GM12878 (cell line): Measurements from ENCODE around the gene CREB5. TPM values are rescaled to one million over a fixed set of nuclear protein-coding genes. Genes with fewer than 3 reads are reported as not detected.

Source experiments
- ATAC-seq: fragments of 200-7000 bp; cut with Tn5 transposase; 3 replicates; pipeline ENCODE4 v1.9.1; 2020; ENCODE audit warnings: mild to moderate bottlenecking, moderate library complexity
- BruUV-seq: library from RNA; stranded (reverse); fragments of 400-500 nt; replicated peaks from 2 replicates; lab custom pipeline; 2021; lab: Mats Ljungman, UMichigan
- CTCF ChIA-PET: fragments of 300-600 bp; sonication (Branson Sonifier 250); formaldehyde crosslinking; extraction: SDS; loops from one replicate; lab custom pipeline; 2021; ENCODE audit warnings: inconsistent platforms; lab: Yijun Ruan, JAX
- POLR2A ChIA-PET: fragments of 350-600 bp; formaldehyde crosslinking; extraction: SDS; loops from one replicate; lab custom pipeline; 2021; ENCODE audit warnings: inconsistent platforms; lab: Charles Lee
- RAD21 ChIA-PET: fragments of 300-600 bp; sonication (Branson Sonifier 250); formaldehyde crosslinking; loops from one replicate; lab custom pipeline; 2023; ENCODE audit warnings: antibody characterized with exemption; ENCODE audit not compliant: unreplicated experiment; lab: Charles Lee
- SMC1A ChIA-PET: fragments of 300-600 bp; sonication (Branson Sonifier 250); formaldehyde crosslinking; loops from one replicate; lab custom pipeline; 2023; ENCODE audit not compliant: unreplicated experiment, uncharacterized antibody; lab: Charles Lee
- DNase-seq: peaks from one replicate; pipeline ENCODE4 v3.0.0-alpha.2; 2011; ENCODE audit warnings: low read depth, low spot score
- FAIRE-seq: peaks from 3 replicates; lab custom pipeline; 2011; peaks lifted over from hg19 to GRCh38; lab: Jason Lieb, UNC
- H2AFZ ChIP-seq: 2 replicates; pipeline ENCODE4 v1.6.0; 2011; ENCODE audit warnings: low read depth, low read length, control low read depth; ENCODE audit not compliant: control insufficient read depth
- H3K27ac ChIP-seq: 2 replicates; pipeline ENCODE4 v1.5.1; 2011; ENCODE audit warnings: control low read depth; ENCODE audit not compliant: control insufficient read depth, insufficient read depth
- H3K27me3 ChIP-seq, 2 experiments: replicated peaks in 1 of 2; 2 replicates each; pipeline versions ENCODE4 v1.6.0 to v1.6.1; 2011; ENCODE audit warnings: low read length in 1 of 2; ENCODE audit not compliant: control insufficient read depth in 2 of 2, insufficient read depth in 2 of 2
- H3K36me3 ChIP-seq, 2 experiments: 2 replicates each; pipeline ENCODE4 v1.5.1; 2011; ENCODE audit warnings: low read length in 1 of 2; ENCODE audit not compliant: control insufficient read depth in 2 of 2, insufficient read depth in 2 of 2
- H3K4me1 ChIP-seq: 2 replicates; pipeline ENCODE4 v1.6.1; 2011; ENCODE audit warnings: mild to moderate bottlenecking, low read length, moderate library complexity, mixed read lengths; ENCODE audit not compliant: control insufficient read depth, insufficient read depth
- H3K4me2 ChIP-seq: 2 replicates; pipeline ENCODE4 v1.6.0; 2011; ENCODE audit warnings: control low read depth; ENCODE audit not compliant: control insufficient read depth, insufficient read depth
- H3K4me3 ChIP-seq: fragments of 200-600 bp; sonication (generic); 2 replicates; pipeline ENCODE4 v1.5.1; 2016
- H3K79me2 ChIP-seq: 2 replicates; pipeline ENCODE4 v1.6.0; 2011; ENCODE audit warnings: low read length; ENCODE audit not compliant: control insufficient read depth, insufficient read depth
- H3K9ac ChIP-seq: 2 replicates; pipeline ENCODE4 v1.8.0; 2011; ENCODE audit warnings: low read length, control low read depth, mixed read lengths; ENCODE audit not compliant: control insufficient read depth, insufficient read depth
- H3K9me3 ChIP-seq: replicated peaks from 3 replicates; pipeline ENCODE4 v1.5.1; 2011; ENCODE audit warnings: mild to moderate bottlenecking, low read length; ENCODE audit not compliant: control insufficient read depth, insufficient read depth
- H4K20me1 ChIP-seq: 2 replicates; pipeline ENCODE4 v1.6.0; 2011; ENCODE audit not compliant: control insufficient read depth, insufficient read depth
- BMI1 ChIP-seq: fragments of 450-650 bp; IDR thresholded peaks from 2 replicates; pipeline ENCODE4 v1.6.1; 2016; ENCODE audit warnings: mild to moderate bottlenecking, moderate library complexity, borderline replicate concordance
- PML ChIP-seq: IDR thresholded peaks from 2 replicates; pipeline ENCODE4 v1.6.1; 2012; ENCODE audit warnings: low read length, inconsistent platforms
- SMARCA5 ChIP-seq: fragments of 450-650 bp; IDR thresholded peaks from 2 replicates; pipeline ENCODE4 v1.6.1; 2017; ENCODE audit warnings: mild to moderate bottlenecking
- ZNF622 ChIP-seq: fragments of 450-650 bp; IDR thresholded peaks from 2 replicates; pipeline ENCODE4 v1.6.1; 2017; ENCODE audit warnings: mild to moderate bottlenecking, inconsistent platforms
- WGBS: methylation state at CpG from one replicate; pipeline ENCODE4 v1.1.6; 2016; ENCODE audit warnings: low lambda C conversion rate; ENCODE audit not compliant: insufficient replicate concordance, insufficient coverage; ENCODE audit errors: missing lambda C conversion rate; 5-methylcytosine and 5-hydroxymethylcytosine counted together
- in situ Hi-C: fragments of 300-500 bp; cut with MboI; formaldehyde crosslinking; loops from 9 replicates; pipeline ENCODE4 v1.14.3; 2018; ENCODE audit warnings: mixed read lengths
- intact Hi-C: fragments of 100-400 bp; cut with micrococcal nuclease; formaldehyde crosslinking; loops from one replicate; pipeline ENCODE4 v1.14.2; 2022; ENCODE audit not compliant: unreplicated experiment
- polyA plus RNA-seq, 11 experiments: library from polyadenylated mRNA; depleted of rRNA in 4 of 11; unstranded in 6 of 11; stranded (reverse) in 5 of 11; fragments of >200 nt; fragmentation: Nextera tagmentation in 4 of 11; fragmentation: Illumina TruSeq in 1 of 11; extraction: Ambion mirVana in 4 of 11; extraction: Trizol in 1 of 11; gene quantifications; 1 replicate in 1 of 11; 2 replicates in 10 of 11; pipeline versions ENCODE4 v1.2.1 to v1.2.3, GENCODE V29; 2011 to 2016; ENCODE audit warnings: inconsistent platforms in 2 of 11, missing spikeins in 2 of 11, low read depth in 1 of 11
- total RNA-seq, 4 experiments: library from RNA; depleted of rRNA in 3 of 4; stranded (reverse); fragments of >200 nt in 3 of 4; fragmentation: Illumina TruSeq in 1 of 4; extraction: Trizol in 1 of 4; gene quantifications; 2 replicates each; pipeline versions ENCODE4 v1.2.1 to v1.2.3, GENCODE V29; 2013 to 2021
- TF ChIP-seq, protein P1 (sequence below): fragments of 450-650 bp; IDR thresholded peaks from 2 replicates; pipeline ENCODE4 v1.6.1; 2016; ENCODE audit warnings: mild to moderate bottlenecking
- TF ChIP-seq, protein P2 (sequence below): fragments of 450-650 bp; IDR thresholded peaks from 2 replicates; pipeline ENCODE4 v1.6.1; 2017; ENCODE audit warnings: mild to moderate bottlenecking

The CREB5 gene
- total and polyA plus RNA-seq, 10 of the 15 experiments (the other 5 are each of a cell fraction or from before 2014, with no cell fraction given) = 12.9 to 74.1 (median 53.0) TPM

DNA sequence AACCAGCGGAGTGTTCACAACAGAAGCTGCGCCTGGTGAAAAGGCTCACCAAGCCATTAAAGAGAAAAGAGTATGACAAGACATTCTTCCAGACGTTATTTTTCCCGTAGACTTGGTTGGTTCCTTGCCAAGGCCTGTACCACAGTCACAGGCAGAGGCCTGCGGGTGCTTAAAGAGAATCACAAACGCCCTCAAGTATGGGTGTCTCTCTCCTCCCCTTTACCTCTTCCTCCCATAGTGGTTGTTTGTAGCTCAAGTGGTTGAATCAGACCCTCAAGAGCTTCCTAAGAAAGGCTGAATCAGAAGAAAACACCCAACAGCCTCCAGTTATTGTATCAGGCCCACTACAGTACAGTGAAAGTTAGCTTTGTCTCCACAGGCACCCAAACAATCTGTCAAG is 169.0 kb downstream of the CREB5 start:
- FAIRE-seq (no peak), ATAC-seq (peak; percentile 25; the same call in 2 of the 3 replicates)
- WGBS = 54% methylated on average over 6 of the region's 6 CpGs

More for the DNA sequence above, 169.0 kb downstream of the CREB5 start:
- ChIA-PET CTCF (interaction anchor here (1.5 to 2.0 kb wide), 2 partner anchors 13 to 37 kb away, joined by 3 to 8 read pairs; no protein-coding TSS in a partner anchor), SMC1A (interaction anchor here (0.7 to 13.6 kb wide), 10 partner anchors 10 to 169 kb away, joined by 3 to 151 read pairs (median 12); partner anchors contain the start of gene CREB5), RAD21 (interaction anchor here (0.9 to 2.9 kb wide), 12 partner anchors 9 to 102 kb away, joined by 3 to 13 read pairs (median 6); no protein-coding TSS in a partner anchor), POLR2A (interaction anchor here (0.6 to 1.6 kb wide), 3 partner anchors 12 to 102 kb away, joined by 3 to 6 read pairs (median 4); no protein-coding TSS in a partner anchor)
- H3K27ac ChIP-seq = no peak overlapping the region
- H3K79me2 ChIP-seq = no peaks in the 10 kb centered on the region
- in situ Hi-C loops (no loop called here), intact Hi-C loops (no loop called here)
- TF ChIP-seq SMARCA5 (no peak), BMI1 (no peak), PML (no peak), ZNF622 (no peak)
- TF ChIP-seq, protein P1, sequence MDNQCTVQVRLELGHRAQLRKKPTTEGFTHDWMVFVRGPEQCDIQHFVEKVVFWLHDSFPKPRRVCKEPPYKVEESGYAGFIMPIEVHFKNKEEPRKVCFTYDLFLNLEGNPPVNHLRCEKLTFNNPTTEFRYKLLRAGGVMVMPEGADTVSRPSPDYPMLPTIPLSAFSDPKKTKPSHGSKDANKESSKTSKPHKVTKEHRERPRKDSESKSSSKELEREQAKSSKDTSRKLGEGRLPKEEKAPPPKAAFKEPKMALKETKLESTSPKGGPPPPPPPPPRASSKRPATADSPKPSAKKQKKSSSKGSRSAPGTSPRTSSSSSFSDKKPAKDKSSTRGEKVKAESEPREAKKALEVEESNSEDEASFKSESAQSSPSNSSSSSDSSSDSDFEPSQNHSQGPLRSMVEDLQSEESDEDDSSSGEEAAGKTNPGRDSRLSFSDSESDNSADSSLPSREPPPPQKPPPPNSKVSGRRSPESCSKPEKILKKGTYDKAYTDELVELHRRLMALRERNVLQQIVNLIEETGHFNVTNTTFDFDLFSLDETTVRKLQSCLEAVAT = 0 out of 2 replicates have a peak, but pooled peaks have one; percentile 40
- TF ChIP-seq, protein P2, sequence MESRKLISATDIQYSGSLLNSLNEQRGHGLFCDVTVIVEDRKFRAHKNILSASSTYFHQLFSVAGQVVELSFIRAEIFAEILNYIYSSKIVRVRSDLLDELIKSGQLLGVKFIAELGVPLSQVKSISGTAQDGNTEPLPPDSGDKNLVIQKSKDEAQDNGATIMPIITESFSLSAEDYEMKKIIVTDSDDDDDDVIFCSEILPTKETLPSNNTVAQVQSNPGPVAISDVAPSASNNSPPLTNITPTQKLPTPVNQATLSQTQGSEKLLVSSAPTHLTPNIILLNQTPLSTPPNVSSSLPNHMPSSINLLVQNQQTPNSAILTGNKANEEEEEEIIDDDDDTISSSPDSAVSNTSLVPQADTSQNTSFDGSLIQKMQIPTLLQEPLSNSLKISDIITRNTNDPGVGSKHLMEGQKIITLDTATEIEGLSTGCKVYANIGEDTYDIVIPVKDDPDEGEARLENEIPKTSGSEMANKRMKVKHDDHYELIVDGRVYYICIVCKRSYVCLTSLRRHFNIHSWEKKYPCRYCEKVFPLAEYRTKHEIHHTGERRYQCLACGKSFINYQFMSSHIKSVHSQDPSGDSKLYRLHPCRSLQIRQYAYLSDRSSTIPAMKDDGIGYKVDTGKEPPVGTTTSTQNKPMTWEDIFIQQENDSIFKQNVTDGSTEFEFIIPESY = peak; percentile 15; the same call in 1 of the 2 replicates
- no peak overlapping the region for H3K4me3 ChIP-seq
- H4K20me1 ChIP-seq = no peaks in the 10 kb centered on the region
- no peak for DNase-seq
- H2AFZ ChIP-seq = no peak overlapping the region
- no peaks in the 10 kb centered on the region for H3K4me1 ChIP-seq
- no peak overlapping the region for H3K4me2 ChIP-seq
- no peaks in the 10 kb centered on the region for H3K9me3 ChIP-seq
- BruUV-seq = no TSS peak
- no peaks in the 10 kb centered on the region for H3K27me3 ChIP-seq
- peaks cover 0 to 8% of the 10 kb centered on the region in 2 experiments; a peak in 2 of 4 replicates for H3K36me3 ChIP-seq
- H3K9ac ChIP-seq = no peak overlapping the region
